Fibroblast of skin of back (primary cell): ENCODE results near the gene AGO4.
"Not testable (repeated sequence)": the region's sequence is repeated elsewhere in the genome, so short reads cannot be mapped to it uniquely, and the experiment has no call there.

ENCODE experiments used
- DNase-seq: peaks from one replicate; pipeline ENCODE4 v3.0.0-alpha.2; 2013

AGO4 gene

DNA sequence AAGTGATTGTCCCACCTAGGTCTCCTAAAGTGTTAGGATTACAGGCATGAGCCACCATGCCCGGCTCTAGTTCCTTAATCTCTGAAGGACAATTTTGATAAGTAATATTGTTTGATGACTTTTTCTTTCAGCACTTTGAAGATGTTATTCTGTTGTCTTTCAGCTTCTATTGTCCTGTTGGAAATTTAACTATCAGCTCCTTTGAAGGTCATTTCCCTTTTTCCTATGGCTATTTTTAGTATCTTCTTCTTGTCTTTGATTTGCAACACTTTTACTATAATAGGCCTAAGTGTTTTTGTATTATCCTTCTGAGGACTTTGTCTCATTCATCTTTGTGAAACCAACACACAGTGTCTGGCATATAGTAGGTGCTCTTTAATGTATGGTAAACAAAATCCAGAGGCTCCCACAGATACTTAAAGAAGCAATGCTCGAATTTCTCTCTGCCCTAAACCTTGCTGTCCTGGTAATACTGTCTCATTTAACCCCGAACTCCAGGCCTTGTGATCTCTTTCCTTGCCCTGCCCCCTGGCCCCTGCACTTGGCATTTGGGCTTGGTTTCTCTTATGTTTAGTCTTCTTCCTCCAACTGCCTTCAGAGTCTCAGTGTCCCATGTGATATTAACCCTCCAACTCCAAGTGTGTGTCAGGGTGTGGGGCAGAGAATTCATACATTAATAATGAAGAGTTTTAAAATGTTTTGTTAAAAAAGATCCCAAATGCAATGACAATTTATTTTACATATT lies 56.2 kb downstream of the AGO4 start:
- DNase-seq: no peak

DNA sequence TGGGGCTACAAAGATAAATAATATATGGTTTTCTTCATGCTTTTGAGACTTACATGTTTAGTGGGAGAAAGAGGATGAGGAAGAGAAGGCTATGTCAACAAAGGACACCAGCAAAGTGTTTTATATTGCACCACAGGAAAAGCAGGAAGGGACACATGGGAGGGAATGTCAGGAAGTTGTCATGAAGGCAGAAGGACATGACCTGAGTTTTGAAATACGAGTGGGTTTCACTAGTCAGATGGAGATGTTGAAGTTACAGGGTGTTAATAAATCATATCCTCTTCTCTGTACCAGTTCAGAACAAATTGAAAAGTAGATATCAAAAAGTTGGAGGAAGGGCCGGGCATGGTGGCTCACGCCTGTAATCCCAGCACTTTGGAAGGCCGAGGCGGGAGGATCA lies 57.0 kb downstream of the AGO4 start:
- DNase-seq: no peak

GRCh38 chr1:35866991-35867390 lies 59.2 kb downstream of the AGO4 start:
- DNase-seq: no peak

GRCh38 chr1:35869245-35869950 lies 61.6 kb downstream of the AGO4 start:
- DNase-seq: not testable (repeated sequence)

GRCh38 chr1:35870651-35871309 lies 63.0 kb downstream of the AGO4 start:
- DNase-seq: no peak

- DNase-seq: no peak
Observed at GRCh38 chr1:35873243-35873750, 65.5 kb downstream of the AGO4 start.

DNA sequence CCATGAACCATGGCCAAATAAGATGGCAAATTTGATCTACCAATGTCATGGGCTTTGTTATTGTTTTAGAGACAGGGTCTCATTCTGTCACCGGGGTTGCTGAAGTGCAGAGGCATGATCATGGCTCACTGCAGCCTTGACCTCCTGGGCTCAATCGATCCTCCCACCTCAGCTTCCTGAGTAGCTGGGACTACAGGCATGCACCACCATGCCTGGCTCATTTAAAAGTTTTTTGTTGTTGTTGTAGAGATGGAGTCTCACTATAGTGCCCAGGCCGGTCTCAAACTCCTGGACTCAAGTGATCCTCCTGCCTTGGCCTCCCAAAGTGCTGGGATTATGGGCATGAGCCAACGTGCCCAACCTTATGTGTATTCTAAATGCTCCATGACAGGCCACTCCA lies 66.3 kb downstream of the AGO4 start:
- not testable (repeated sequence) for DNase-seq

DNA sequence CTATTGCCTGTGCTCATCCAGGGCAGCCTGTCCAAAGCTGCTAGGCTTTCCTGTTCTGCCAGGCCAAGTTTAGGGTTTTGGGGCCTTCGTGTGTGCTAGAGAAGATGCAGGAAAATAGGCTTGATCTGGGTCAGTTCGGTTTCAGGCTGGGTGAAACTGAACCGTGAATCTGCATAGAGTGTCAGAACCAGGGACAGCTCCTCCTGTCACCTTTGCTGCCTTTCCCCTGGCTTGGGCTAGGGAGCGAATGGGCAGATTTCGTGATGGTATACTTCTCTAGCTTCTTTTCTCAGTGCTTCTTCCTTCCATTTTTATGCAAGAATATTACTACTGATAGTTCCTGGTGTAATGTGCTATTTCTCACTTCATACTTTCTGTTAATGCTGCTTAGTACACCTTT lies 69.2 kb downstream of the AGO4 start:
- peak; percentile 20 for DNase-seq

DNA sequence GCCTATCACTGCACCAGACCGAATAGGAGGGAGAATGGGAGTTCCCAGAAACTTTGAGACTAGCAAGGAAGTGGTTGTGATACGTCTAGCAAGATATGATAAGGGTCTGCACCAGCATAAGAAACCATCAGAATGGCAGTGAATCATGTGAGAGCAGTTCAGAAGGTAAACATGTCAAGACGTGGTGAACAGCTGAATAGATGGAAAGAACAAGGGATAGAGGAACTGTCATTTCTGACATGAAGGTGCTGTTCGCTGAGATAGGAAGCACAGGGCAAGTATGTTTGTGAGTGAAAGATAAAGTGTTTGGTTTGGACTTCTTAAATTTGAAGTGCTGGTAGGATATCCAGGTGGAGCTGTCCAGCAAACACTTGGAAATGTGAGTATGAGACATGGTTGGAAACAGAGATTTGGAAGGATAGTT lies 74.0 kb downstream of the AGO4 start:
- DNase-seq: no peak

DNA sequence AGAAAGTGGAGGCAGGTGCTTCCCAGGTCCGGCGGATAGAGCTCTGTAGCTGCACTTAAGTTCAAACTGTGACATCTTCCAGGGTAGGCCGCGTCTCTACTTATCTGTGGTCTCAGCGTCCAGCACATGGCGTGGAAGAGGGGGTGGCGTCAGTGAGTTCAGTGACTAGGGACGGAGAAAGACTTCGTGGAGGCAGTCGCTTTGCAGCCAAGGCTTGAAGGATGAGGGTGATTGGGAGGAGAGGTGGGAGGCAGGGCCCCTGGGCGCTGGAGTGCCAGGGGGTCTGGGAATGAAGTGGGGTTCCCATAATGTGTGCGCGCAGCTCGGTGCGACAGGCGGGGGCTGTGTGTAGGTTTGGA lies 74.7 kb downstream of the AGO4 start:
- no peak for DNase-seq

GRCh38 chr1:35882945-35883634 lies 75.3 kb downstream of the AGO4 start, which contains the start of gene AGO1:
TSS of gene AGO1 (plus strand) at chr1:35883209. CDS start at chr1:35883422, 213 bp downstream.
- peak; percentile 91 for DNase-seq

DNA sequence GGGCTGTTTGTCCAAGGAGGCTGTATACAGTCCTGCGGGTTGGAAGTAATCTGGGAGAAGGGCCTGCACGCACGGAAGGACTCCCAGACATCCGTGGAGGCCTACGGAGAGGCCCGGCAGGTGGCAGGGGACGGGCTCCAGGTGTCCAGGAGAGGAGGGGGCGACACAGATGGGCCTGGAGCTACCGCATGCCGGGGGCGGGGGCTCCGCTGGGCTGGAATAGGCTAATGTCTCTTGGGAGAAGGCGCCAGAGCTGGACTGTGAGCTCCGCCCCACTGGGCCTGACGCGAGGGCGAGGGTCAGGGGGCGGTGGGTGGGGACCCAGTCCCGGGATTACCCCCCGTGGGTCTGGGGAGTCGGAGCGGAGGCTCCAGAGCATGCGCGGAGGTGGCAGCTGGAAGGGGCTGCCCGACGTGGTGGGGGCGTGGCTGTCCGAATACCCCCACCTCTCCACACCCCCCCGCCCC lies 75.9 kb downstream of the AGO4 start:
- peak; percentile 30 for DNase-seq

DNA sequence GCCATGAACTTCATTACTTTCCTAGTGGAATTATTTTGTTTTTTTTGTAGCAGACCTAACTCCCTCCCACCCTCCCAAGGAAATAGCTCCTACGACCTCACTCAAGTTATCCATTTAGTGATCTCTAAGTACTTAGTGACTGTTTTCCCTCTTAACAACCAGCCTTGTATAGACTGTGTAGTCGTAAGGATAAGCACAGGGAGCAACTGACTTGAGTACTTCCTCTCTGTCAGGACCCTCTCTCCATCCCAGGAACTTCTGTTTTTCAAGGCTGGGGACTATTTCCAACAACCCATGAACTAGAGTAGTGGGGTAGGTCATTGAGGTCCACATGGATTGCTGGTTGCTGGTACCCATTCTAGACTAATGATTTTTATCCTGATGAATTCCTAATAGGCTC lies 77.1 kb downstream of the AGO4 start:
- no peak for DNase-seq

GRCh38 chr1:35885961-35886558 lies 78.2 kb downstream of the AGO4 start:
- DNase-seq: no peak

DNA sequence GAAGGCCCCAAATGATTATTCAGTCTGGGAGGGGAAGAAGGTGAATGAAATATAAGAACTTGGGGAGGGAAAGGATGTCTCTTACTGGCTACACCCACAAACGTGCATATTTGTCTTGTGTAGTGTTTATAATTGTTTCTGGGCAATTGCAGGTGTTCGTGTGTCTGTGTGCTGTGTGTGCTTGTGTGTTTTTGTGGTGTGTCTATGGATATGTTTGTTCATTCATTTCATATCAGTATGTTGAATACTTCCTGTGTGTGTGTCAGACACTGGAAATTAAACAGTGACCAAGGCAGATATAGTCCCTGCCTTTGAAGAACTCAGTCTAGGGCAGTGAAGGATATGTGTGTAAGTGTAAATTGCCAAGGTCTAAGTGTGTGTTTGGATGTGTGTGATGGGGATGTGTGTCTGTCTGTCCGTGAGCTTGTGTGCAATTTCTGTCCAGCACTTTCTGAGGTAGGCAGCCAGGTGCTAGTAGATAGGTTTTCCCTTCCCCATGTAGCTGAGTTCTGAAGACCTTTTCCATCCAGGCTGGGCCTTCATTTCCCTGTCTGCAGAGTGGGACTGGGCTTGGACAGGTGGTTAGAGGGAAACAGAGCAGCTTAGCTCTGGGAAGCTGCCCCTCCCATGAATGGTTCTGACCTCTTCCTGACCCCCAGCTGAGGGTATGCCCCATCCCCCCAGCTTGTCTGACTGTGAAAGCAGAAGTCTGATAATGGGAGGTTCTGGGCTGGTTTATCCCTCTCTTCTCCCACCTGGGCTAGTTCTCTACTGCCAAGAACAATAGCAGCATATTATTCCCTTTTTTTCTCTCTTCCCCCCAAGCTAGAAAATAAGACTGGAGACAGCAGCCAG lies 79.0 kb downstream of the AGO4 start:
- no peak for DNase-seq

DNA sequence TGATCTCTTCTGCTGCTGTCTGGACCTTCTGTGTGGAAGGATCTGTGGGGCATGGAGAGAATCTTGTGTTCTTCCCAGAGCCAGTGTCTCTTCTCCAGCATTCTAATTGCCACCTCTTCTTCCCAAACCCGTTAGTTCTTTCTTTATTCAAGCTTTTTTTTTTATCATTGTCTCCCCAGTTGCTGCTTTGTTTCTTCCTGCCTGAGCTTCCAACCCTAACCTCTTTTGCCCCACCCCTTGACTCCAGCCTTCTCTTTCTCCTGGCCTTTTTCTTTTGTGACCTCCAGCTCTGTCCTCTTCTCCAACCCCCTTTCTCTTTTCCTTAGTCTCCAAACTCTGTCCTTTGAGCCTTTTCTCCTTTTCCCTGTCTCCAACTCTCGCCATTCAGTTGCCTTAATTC lies 79.7 kb downstream of the AGO4 start:
- DNase-seq: no peak

DNA sequence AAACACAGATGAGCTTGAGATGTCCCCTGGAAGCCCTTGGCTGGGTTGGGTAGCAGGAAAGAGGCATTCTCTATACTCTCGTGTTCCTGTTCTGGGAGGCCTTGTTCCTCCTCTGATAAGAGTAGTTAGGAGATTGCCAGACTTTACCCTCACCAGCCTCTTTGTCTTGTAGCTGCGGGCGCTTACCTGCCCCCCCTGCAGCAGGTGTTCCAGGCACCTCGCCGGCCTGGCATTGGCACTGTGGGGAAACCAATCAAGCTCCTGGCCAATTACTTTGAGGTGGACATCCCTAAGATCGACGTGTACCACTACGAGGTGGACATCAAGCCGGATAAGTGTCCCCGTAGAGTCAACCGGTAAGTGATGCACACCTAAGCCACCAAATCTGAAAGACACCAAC lies 80.4 kb downstream of the AGO4 start:
- no peak for DNase-seq

GRCh38 chr1:35888981-35889380 lies 81.2 kb downstream of the AGO4 start:
- not testable (repeated sequence) for DNase-seq

DNA sequence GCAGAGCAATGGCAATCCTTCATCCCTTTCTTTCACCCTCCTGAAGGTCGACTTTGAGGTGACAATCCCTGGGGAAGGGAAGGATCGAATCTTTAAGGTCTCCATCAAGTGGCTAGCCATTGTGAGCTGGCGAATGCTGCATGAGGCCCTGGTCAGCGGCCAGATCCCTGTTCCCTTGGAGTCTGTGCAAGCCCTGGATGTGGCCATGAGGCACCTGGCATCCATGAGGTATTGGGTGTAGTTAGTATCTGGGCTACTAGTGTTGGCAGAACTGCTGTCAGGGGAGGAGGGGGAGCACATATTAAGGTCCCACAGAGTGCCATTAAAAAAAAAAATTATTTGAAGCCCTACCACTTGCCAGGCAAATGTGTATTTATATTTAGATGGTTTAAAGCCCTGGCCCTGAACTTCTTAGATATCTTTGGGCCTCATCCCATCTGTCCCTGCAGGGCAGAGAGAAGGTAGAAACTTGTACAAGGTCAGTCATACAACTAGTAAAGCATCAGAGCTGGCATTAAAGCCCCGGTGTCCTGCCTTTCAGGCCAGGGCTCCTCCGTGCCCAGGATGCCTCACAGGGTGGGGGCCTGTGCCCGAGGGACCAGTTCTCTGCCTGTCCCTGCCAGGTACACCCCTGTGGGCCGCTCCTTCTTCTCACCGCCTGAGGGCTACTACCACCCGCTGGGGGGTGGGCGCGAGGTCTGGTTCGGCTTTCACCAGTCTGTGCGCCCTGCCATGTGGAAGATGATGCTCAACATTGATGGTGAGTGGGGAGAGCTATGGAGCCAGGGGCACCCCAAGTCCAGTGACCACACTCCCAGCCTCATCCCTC lies 85.4 kb downstream of the AGO4 start:
- no peak for DNase-seq

GRCh38 chr1:35894183-35894582 lies 86.4 kb downstream of the AGO4 start:
- peak; percentile 54 for DNase-seq
